SK-N-MC (cell line): Measurements from ENCODE around the gene DUSP3.

Experiments used
- EZH2 ChIP-seq: fragments of 200-600 bp; sonication (generic); IDR thresholded peaks from one replicate; pipeline ENCODE4 v1.6.1; 2017; ENCODE audit warnings: antibody characterized with exemption
- POLR2AphosphoS5 ChIP-seq: IDR thresholded peaks from 2 replicates; pipeline ENCODE4 v1.6.1; 2012; ENCODE audit warnings: mild to moderate bottlenecking, low read depth, low read length, borderline replicate concordance

- TF ChIP-seq POLR2AphosphoS5 = no peak
- no peak for TF ChIP-seq EZH2
Observed at GRCh38 chr17:43782913-43783680, 4.3 kb upstream of the DUSP3 start.
